GM12875 (cell line): Measurements from ENCODE around the gene SPINT4.
A peak's percentile ranks its signal among the peaks of the same experiment; 100 is the strongest.

Experiments
- H3K4me3 ChIP-seq: one replicate; pipeline ENCODE4 v1.5.1; 2011; ENCODE audit warnings: low read depth, low read length, control low read depth
- CTCF ChIP-seq: IDR thresholded peaks from 2 replicates; pipeline ENCODE4 v1.5.1; 2011; ENCODE audit warnings: low read depth, mild to moderate bottlenecking, control low read depth, inconsistent platforms, low read length, moderate library complexity, borderline replicate concordance; ENCODE audit not compliant: insufficient read depth

The SPINT4 gene

GRCh38 chr20:45768479-45768878 lies 46.3 kb downstream of the SPINT4 start:
- TF ChIP-seq CTCF = no peak
- no peak overlapping the region for H3K4me3 ChIP-seq

GRCh38 chr20:45771182-45771759 lies 49.1 kb downstream of the SPINT4 start:
- peak; percentile 78 for TF ChIP-seq CTCF
- no peak overlapping the region for H3K4me3 ChIP-seq

GRCh38 chr20:45772693-45773092 lies 50.5 kb downstream of the SPINT4 start:
- H3K4me3 ChIP-seq = no peak overlapping the region
- no peak for TF ChIP-seq CTCF

GRCh38 chr20:45774945-45775344 lies 52.8 kb downstream of the SPINT4 start:
- TF ChIP-seq CTCF = no peak
- H3K4me3 ChIP-seq = no peak overlapping the region

GRCh38 chr20:45775411-45775810 lies 53.3 kb downstream of the SPINT4 start:
- no peak overlapping the region for H3K4me3 ChIP-seq
- TF ChIP-seq CTCF = no peak
